ENCODE measurements around the gene ATP11B.

ATP11B gene

DNA sequence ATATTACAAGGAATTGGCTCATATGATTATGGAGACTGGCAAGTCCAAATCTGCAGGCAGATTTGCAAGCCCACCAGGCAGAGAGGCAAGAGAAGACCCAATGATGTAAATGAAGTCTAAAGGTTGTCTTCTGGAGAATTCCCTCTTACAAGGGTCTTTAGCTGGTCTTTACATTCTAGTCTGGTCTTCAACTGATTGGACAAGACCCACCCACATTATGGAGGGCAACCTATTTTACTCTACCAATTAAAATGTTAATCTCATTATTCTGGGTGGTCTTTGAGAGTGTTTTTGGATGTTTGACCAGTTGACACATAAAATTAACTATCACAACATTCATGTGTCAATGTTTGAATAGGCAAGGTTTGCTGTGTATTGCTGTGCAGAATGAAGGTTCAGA lies 28.0 kb upstream of the ATP11B start:
- no peak overlapping the region for H3K27ac ChIP-seq (ENCODE audit: low read depth, low read length)
- no peaks in the 10 kb centered on the region for H3F3A ChIP-seq (ENCODE audit: insufficient read depth)
- H3K9me2 ChIP-seq (replicated peaks; ENCODE audit: insufficient read depth, low read length): no peaks in the 10 kb centered on the region
- no peak overlapping the region for H3K4me2 ChIP-seq (ENCODE audit: low read depth, low read length, poor library complexity, severe bottlenecking)
- no peak overlapping the region for H2AFZ ChIP-seq (ENCODE audit: low read depth, low read length, severe bottlenecking)
- no peaks in the 10 kb centered on the region for H4K20me1 ChIP-seq (ENCODE audit: low read depth, low read length)
- H3K9ac ChIP-seq (ENCODE audit: low read length): no peak overlapping the region
- H3K27me3 ChIP-seq (ENCODE audit: low read length): no peaks in the 10 kb centered on the region
- H3K36me3 ChIP-seq (ENCODE audit: low read length): no peaks in the 10 kb centered on the region
- no peaks in the 10 kb centered on the region for H3K9me3 ChIP-seq (ENCODE audit: insufficient read depth, low read length)
- TF ChIP-seq CTCF (IDR thresholded peaks at IDR 0.05; ENCODE audit: insufficient read depth, low read length, poor library complexity, severe bottlenecking) (no peak), EZH2phosphoT487 (conservative IDR thresholded peaks at IDR 0.05; ENCODE audit: low read length) (no peak)
- no peaks in the 10 kb centered on the region for H3K79me2 ChIP-seq (ENCODE audit: insufficient read depth, low read length)
- no peak overlapping the region for H3K4me3 ChIP-seq (ENCODE audit: insufficient read depth, low read length, poor library complexity, severe bottlenecking)

- Histone ChIP-seq H3K4me2 (ENCODE audit: low read depth, low read length, poor library complexity, severe bottlenecking) (no peak overlapping the region), H3K27me3 (ENCODE audit: low read length) (no peaks in the 10 kb centered on the region), H3F3A (ENCODE audit: insufficient read depth) (no peaks in the 10 kb centered on the region), H3K9ac (ENCODE audit: low read length) (no peak overlapping the region), H3K36me3 (ENCODE audit: low read length) (no peaks in the 10 kb centered on the region), H3K9me3 (ENCODE audit: insufficient read depth, low read length) (no peaks in the 10 kb centered on the region), H3K9me2 (replicated peaks; ENCODE audit: insufficient read depth, low read length) (no peaks in the 10 kb centered on the region), H3K79me2 (ENCODE audit: insufficient read depth, low read length) (no peaks in the 10 kb centered on the region), H3K27ac (ENCODE audit: low read depth, low read length) (no peak overlapping the region), H2AFZ (ENCODE audit: low read depth, low read length, severe bottlenecking) (no peak overlapping the region), H3K4me3 (ENCODE audit: insufficient read depth, low read length, poor library complexity, severe bottlenecking) (no peak overlapping the region), H4K20me1 (ENCODE audit: low read depth, low read length) (no peaks in the 10 kb centered on the region)
- no peak for TF ChIP-seq CTCF (IDR thresholded peaks at IDR 0.05; ENCODE audit: insufficient read depth, low read length, poor library complexity, severe bottlenecking)
- no peak for TF ChIP-seq EZH2phosphoT487 (conservative IDR thresholded peaks at IDR 0.05; ENCODE audit: low read length)
Measured at GRCh38 chr3:182766099-182766498, 27.2 kb upstream of the ATP11B start.

GRCh38 chr3:182768413-182768812 lies 24.9 kb upstream of the ATP11B start:
- Histone ChIP-seq H3K4me3 (ENCODE audit: insufficient read depth, low read length, poor library complexity, severe bottlenecking) (no peak overlapping the region), H3F3A (ENCODE audit: insufficient read depth) (no peaks in the 10 kb centered on the region), H4K20me1 (ENCODE audit: low read depth, low read length) (no peaks in the 10 kb centered on the region), H2AFZ (ENCODE audit: low read depth, low read length, severe bottlenecking) (no peak overlapping the region), H3K9me3 (ENCODE audit: insufficient read depth, low read length) (no peaks in the 10 kb centered on the region), H3K27ac (ENCODE audit: low read depth, low read length) (no peak overlapping the region), H3K79me2 (ENCODE audit: insufficient read depth, low read length) (no peaks in the 10 kb centered on the region), H3K9ac (ENCODE audit: low read length) (no peak overlapping the region), H3K27me3 (ENCODE audit: low read length) (no peaks in the 10 kb centered on the region), H3K4me2 (ENCODE audit: low read depth, low read length, poor library complexity, severe bottlenecking) (no peak overlapping the region), H3K9me2 (replicated peaks; ENCODE audit: insufficient read depth, low read length) (no peaks in the 10 kb centered on the region), H3K36me3 (ENCODE audit: low read length) (no peaks in the 10 kb centered on the region)
- TF ChIP-seq EZH2phosphoT487 (conservative IDR thresholded peaks at IDR 0.05; ENCODE audit: low read length) (no peak), CTCF (IDR thresholded peaks at IDR 0.05; ENCODE audit: insufficient read depth, low read length, poor library complexity, severe bottlenecking) (no peak)

DNA sequence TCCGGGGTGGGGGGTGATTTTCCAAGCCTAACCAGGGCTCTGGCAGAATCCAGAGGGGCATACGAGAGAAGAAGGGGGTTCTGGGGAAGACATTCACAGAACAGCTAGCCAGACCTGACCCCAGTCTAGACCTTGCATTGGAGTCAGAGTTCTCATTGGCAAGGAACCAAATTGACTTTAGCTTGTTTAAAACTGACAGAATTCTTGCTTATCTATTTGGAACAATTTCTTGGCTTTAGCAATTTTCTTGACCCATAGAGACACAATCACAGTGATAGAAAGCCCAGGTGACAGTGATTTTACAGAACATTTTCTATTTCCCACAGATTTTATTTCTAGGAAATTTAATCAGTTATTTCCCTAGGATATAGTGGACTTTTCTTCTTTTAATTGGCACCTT lies 23.6 kb upstream of the ATP11B start:
- Histone ChIP-seq H4K20me1 (ENCODE audit: low read depth, low read length) (no peaks in the 10 kb centered on the region), H3K27ac (ENCODE audit: low read depth, low read length) (no peak overlapping the region), H3K79me2 (ENCODE audit: insufficient read depth, low read length) (no peaks in the 10 kb centered on the region), H3K27me3 (ENCODE audit: low read length) (no peaks in the 10 kb centered on the region), H3K9ac (ENCODE audit: low read length) (no peak overlapping the region), H3F3A (ENCODE audit: insufficient read depth) (no peaks in the 10 kb centered on the region), H3K9me3 (ENCODE audit: insufficient read depth, low read length) (no peaks in the 10 kb centered on the region), H3K4me3 (ENCODE audit: insufficient read depth, low read length, poor library complexity, severe bottlenecking) (no peak overlapping the region), H2AFZ (ENCODE audit: low read depth, low read length, severe bottlenecking) (no peak overlapping the region), H3K4me2 (ENCODE audit: low read depth, low read length, poor library complexity, severe bottlenecking) (no peak overlapping the region), H3K9me2 (replicated peaks; ENCODE audit: insufficient read depth, low read length) (no peaks in the 10 kb centered on the region), H3K36me3 (ENCODE audit: low read length) (no peaks in the 10 kb centered on the region)
- TF ChIP-seq CTCF (IDR thresholded peaks at IDR 0.05; ENCODE audit: insufficient read depth, low read length, poor library complexity, severe bottlenecking): no peak
